ENCODE measurements around the gene NEGR1.

The NEGR1 gene

GRCh38 chr1:71603044-71603776 is 679.1 kb downstream of the NEGR1 start:
- DNase-seq, result no peak

- DNase-seq, result no peak
Measured at GRCh38 chr1:71600023-71600422, 682.3 kb downstream of the NEGR1 start.

DNA sequence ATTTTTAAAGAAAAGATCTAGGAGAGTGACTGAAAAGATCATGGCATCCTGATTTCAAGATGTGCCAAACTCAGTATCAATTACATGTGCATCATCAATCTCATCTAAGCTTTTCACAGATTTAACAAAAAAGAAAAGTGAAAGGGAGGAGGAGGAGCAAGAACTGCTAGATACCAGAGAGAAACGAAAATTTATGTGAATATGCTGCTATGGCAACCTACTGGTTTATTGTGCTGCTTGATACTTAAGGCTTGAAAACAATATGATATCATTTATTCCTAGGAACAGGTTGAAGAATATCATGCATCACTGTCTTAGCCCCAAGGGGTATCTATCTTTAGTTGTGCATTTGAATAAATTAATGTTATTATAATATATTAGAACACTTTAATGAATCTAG is 683.0 kb downstream of the NEGR1 start:
- DNase-seq, result no peak

DNA sequence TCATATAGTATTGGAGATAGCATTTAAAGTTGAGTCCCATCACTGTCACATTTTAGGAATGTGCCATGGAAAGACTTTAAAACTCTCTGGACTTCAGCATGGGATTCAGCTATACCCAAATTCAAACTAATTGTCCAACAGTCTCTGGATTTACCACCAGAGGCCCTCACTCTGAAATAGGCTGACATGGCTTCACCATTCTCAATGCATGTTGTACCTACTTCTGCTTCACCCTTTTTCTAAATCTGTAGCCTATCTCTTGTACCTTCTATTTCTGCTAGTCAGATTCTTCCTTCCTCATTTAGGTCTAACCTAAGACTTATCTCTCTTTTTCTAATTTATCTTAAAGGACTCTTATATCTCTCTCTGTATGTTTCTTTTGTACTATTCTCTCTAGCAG is 688.8 kb downstream of the NEGR1 start:
- DNase-seq, result no peak

DNA sequence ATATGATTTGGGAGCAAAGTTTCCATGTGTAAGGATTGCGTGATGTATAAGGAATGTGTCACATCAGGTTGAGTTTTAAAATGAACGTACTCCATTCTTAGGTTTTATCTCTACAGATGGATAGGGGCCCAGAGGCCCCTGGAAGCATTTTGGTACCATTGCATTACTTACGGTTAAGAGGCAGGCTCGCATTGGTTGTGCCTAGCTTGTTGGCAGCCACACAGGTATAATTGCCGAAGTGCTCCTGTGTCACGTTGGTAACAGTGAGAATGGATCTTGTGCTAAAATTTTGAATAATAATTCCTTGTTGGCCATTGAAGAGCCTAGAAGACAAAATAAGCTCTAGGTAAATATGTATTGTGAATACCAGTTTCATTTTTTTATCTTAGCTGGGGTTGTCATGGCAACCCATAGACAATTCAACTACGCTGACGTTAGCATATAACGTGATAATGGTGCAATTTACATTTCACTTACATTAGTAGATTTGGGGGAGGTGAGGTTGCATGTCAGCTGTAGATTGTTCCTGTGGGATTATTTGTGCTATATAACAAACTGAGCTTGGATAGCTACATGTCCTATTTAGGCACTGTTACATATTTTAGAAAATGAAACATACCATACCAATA is 689.6 kb downstream of the NEGR1 start:
- no peak for DNase-seq

GRCh38 chr1:71589005-71589404 is 693.3 kb downstream of the NEGR1 start:
- no peak for DNase-seq

DNA sequence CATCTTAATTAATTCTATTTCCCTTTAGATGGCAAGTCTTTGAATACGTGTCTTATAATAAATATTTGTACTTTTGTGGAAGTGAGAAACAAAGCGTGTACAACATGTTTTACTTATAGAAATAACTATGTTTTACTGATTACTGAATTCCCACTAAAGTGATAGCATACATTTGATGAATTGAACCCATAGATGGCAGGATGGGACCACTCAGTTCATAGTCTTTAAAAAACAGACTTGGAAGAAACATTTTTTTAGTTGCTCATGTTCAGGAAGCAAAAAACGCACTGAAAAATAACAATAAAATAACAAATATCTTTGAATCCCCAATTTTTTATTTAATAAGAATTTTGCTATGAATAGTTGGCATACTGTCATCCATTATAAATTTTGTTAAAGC is 694.4 kb downstream of the NEGR1 start:
- no peak for DNase-seq

GRCh38 chr1:71586030-71586429 is 696.3 kb downstream of the NEGR1 start:
- DNase-seq, result no peak

DNA sequence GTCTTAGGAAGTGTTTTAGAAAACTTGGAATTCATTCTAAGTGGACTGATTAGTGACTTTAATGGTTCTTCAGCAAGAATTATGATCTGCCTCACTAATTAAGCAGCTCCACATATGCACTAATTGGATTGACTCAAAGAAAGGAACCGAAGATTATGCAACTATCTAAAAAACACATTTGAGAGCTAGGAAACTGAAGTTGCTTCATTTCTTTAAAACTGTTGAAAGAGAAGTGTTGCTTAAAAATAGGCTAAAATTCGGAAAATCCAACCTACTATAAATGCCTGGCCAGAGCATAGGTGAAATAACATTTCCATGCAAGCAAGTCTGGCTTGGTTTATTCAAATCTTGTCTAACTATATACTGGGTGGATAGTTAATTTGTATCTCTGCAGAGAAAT is 698.6 kb downstream of the NEGR1 start:
- no peak for DNase-seq

- DNase-seq, result no peak
Measured at GRCh38 chr1:71582673-71583072, 699.7 kb downstream of the NEGR1 start.

DNA sequence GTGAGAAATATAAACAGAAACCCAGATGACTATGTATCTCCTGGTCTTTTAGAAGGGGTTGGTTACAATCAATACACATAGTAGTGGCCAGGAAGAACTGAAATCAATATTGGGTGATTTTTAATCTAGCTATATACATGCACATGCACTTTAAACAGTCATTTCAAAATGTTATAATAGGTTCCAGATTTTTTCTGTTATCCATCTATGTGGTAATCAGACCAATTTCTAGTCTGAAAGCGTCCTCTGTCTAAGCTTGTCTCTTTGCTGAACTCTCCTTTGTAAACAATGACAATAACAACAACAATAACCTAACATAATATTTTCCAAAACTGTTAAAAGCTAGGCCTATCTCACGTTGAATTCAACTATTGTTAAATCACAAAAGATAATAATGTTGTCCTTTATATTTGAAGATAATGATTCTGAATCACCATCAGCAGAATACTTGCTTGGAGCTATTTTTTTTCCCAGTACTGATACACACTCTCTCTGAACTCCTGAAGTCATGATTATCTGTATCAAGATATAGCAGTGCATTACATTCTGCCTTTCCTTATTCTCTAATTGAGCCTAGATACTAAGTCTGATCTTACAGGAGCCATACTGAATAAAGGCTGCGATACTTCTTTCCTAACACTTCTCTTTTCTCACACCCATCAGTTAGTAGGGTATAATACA is 704.7 kb downstream of the NEGR1 start:
- DNase-seq, result no peak

GRCh38 chr1:71572038-71572437 is 710.3 kb downstream of the NEGR1 start:
- DNase-seq, result no peak

DNA sequence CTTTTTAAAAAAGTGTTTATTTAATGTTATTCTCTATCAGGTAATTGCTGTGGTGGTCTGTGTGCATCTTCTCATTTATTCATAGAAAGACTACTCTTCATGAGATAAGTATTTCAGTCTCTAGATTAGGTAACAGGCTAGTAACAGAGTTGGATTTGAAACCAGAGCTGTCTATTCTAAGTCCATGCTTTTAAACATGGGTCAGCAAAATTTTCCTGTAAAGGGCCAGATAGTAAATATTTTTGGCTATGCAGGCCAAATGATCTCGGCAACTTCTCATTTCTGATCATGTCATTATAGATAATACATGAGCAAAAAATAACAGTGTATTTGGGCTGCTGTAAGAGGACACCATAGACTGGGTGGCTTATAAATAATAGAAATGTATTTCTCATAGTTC is 715.9 kb downstream of the NEGR1 start:
- no peak for DNase-seq

DNA sequence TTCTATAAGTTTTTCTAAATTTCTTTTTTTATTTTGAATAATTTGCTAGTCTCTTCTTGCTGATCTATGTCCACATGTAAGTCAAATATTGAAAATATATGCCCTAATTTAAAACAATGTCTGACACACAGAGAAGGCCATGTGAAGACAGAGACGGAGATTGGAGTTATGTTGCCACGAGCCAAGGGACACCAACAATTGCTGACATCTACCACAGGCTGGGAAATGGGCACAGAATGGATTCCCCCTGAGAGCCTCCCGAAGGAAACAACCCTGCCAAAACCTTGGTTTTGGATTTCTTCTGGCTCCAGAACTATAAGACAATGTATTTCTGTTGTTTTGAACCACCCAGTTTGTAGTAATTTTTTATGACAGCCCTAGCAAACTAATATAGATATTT is 716.5 kb downstream of the NEGR1 start:
- no peak for DNase-seq

GRCh38 chr1:71565262-71565661 is 717.1 kb downstream of the NEGR1 start:
- no peak for DNase-seq

DNA sequence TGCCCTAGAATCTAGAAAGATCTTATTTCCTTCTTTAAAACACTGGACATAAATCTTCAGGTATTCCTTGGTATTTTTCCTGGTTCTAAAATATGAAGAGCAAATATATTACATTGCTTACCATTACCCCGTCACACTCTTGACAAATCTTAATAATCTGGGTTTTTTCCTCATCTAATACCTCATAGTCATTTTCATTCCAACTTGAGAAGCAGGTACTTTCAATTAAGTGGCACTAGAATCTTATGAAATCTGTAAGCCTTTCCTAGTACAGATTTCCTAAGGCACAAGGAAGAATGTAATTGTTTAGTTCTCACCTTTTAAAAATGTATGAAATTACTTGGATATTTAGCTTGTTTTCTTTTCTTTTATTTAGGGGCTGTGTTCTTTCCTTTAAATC is 720.0 kb downstream of the NEGR1 start:
- no peak for DNase-seq

DNA sequence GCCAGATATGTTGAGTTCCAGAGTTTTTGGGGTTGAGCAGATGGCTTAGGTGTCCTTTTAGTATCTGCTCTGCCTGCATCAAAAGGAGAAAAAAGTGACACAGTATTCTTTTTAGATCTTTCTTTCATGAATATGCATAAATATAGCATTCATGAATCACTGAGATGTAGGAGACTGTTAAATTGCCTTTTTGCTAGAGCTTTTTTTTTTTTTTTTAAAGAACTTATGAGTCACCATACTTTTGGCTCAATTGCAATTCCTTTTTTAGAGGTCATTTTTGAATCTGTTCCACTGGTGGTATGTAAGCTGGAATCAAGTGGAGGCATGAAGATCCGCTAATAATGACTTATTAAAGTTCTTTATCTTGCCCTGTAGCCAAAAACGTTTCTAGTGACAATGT is 720.6 kb downstream of the NEGR1 start:
- no peak for DNase-seq

DNA sequence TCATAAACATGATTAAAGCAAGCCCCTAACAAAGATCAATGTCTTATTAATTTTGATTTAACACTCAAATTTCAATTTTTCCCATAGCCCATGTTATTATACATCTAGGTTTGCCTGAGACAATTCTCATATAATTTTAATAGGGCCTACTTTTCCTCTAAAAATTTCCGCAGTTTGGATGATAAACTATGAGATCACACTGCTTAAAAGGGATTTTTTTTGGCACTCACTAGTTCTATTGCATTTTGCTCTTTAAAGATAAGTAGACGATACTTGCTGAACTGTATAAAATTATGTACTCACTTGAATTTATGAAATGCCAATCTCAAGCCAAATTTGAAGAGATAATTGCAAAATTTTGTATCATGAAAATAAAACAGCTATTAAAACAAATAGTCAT is 721.1 kb downstream of the NEGR1 start:
- DNase-seq, result no peak

GRCh38 chr1:71559880-71560279 is 722.5 kb downstream of the NEGR1 start:
- no peak for DNase-seq

DNA sequence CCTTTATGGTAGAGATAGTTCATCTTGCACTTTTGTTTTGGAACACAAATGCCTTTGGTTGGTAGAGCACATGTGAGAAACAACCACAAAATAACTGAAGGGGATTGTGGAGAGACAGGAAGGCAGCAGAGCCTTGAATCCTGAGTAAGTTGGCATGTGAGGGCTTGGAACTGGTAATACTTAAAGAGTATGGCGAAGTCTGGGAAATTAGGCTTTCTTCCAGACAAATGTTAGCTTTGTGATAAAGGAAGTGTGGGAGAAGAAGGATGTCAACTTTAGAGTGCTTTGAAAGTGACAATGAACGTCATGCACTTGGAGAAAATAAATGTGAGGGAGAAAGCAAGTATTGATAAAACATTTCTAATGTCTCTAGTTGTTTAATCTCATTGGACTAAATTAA is 725.2 kb downstream of the NEGR1 start:
- DNase-seq, result no peak

- DNase-seq, result no peak
Measured at GRCh38 chr1:71548398-71548890, 733.9 kb downstream of the NEGR1 start.

DNA sequence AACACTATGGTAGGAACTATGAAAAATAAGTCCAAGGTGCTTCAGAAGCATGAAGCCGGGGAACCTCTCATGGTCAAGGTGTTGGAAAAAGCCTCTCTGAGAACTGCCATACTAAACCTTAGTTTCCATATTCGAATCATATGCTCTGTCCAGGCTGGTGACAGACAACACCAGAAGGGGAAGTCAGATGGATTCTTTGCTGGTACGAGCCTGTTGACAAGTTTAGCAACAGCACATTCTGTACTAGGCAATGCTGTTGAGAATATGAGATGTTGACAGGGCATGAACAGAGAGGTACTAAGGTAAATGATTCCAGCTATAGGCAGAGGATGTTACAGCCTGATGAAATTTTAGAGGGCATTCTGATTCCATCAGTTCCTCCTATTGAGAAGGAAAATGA is 740.2 kb downstream of the NEGR1 start:
- DNase-seq, result no peak

GRCh38 chr1:71533950-71534349 is 748.4 kb downstream of the NEGR1 start:
- no peak for DNase-seq

DNA sequence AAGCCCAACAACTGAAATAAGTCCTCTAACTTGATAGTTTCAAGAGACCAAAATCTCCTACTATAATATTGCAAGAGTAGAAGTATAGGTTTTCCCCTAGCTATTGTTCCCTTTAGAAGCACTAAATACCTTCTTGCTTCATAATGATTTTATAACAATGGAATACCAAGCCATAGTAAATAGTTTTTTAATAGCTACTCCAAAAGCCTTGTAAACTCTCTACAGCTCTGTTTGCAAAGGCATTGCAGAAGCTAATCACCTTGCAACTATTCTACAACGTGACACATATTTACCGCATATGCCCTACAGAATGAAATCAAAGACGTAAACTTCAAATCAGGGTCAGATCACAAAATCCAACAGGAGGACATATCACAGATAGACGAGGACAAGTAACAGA is 750.0 kb downstream of the NEGR1 start:
- no peak for DNase-seq
